Measurements from ENCODE around the gene EBF3.

Gene EBF3

GRCh38 chr10:129937351-129937751, 26.7 kb downstream of the EBF3 start:
- TF ChIP-seq REST (IDR thresholded peaks at IDR 0.05; ENCODE audit: insufficient read depth in 1 of 2, low read depth in 2 of 2, low read length in 2 of 2) (no peak), SIN3A (IDR thresholded peaks at IDR 0.05; ENCODE audit: borderline replicate concordance, insufficient read depth, low read length) (no peak), TAF1 (IDR thresholded peaks at IDR 0.05; ENCODE audit: borderline replicate concordance, insufficient read depth, low read length) (no peak), POLR2AphosphoS5 (IDR thresholded peaks at IDR 0.05; ENCODE audit: low read depth, low read length) (no peak), FOXP2 (optimal IDR thresholded peaks at IDR 0.05; ENCODE audit: borderline replicate concordance, extremely low read depth, extremely low read length, insufficient read depth) (no peak)

GRCh38 chr10:129936923-129937300, 27.2 kb downstream of the EBF3 start:
- no peak for TF ChIP-seq REST (IDR thresholded peaks at IDR 0.05; ENCODE audit: insufficient read depth in 1 of 2, low read depth in 2 of 2, low read length in 2 of 2)
- TF ChIP-seq SIN3A (IDR thresholded peaks at IDR 0.05; ENCODE audit: borderline replicate concordance, insufficient read depth, low read length), result no peak
- TF ChIP-seq TAF1 (IDR thresholded peaks at IDR 0.05; ENCODE audit: borderline replicate concordance, insufficient read depth, low read length), result no peak
- no peak for TF ChIP-seq FOXP2 (optimal IDR thresholded peaks at IDR 0.05; ENCODE audit: borderline replicate concordance, extremely low read depth, extremely low read length, insufficient read depth)
- TF ChIP-seq POLR2AphosphoS5 (IDR thresholded peaks at IDR 0.05; ENCODE audit: low read depth, low read length), result no peak

- no peak for TF ChIP-seq TAF1 (IDR thresholded peaks at IDR 0.05; ENCODE audit: borderline replicate concordance, insufficient read depth, low read length)
- TF ChIP-seq FOXP2 (optimal IDR thresholded peaks at IDR 0.05; ENCODE audit: borderline replicate concordance, extremely low read depth, extremely low read length, insufficient read depth), result no peak
- TF ChIP-seq SIN3A (IDR thresholded peaks at IDR 0.05; ENCODE audit: borderline replicate concordance, insufficient read depth, low read length), result no peak
- TF ChIP-seq REST (IDR thresholded peaks at IDR 0.05; ENCODE audit: insufficient read depth in 1 of 2, low read depth in 2 of 2, low read length in 2 of 2), result no peak
- TF ChIP-seq POLR2AphosphoS5 (IDR thresholded peaks at IDR 0.05; ENCODE audit: low read depth, low read length), result no peak
These were observed 27.7 kb downstream of the EBF3 start for GRCh38 chr10:129936266-129936922.

- no peak for TF ChIP-seq REST (IDR thresholded peaks at IDR 0.05; ENCODE audit: insufficient read depth in 1 of 2, low read depth in 2 of 2, low read length in 2 of 2)
These were observed 28.3 kb downstream of the EBF3 start for GRCh38 chr10:129935867-129936152.

Measured in PFSK-1 (cell line).